HepG2 (cell line): ENCODE measurements around the gene ZNF865. TPM values are rescaled to one million over a fixed set of nuclear protein-coding genes. Genes with fewer than 3 reads are reported as not detected.
A peak's percentile ranks its signal among the peaks of the same experiment; 100 is the strongest.

Experiments used
- ATAC-seq: fragments of 200-7000 bp; cut with Tn5 transposase; 3 replicates; pipeline ENCODE4 v1.9.1; 2020; ENCODE audit warnings: mild to moderate bottlenecking, moderate library complexity
- BruUV-seq: library from RNA; stranded (reverse); fragments of 400-500 nt; replicated peaks from 2 replicates; lab custom pipeline; 2021; lab: Mats Ljungman, UMichigan
- CTCF ChIA-PET: fragments of 300-600 bp; formaldehyde crosslinking; extraction: SDS; loops from one replicate; lab custom pipeline; 2021; ENCODE audit warnings: low total read pairs, inconsistent platforms, low intra/inter-chr PET ratio; lab: Yijun Ruan, JAX
- POLR2A ChIA-PET: fragments of 350-600 bp; sonication (Branson Sonifier 250); formaldehyde crosslinking; loops from one replicate; lab custom pipeline; 2020; ENCODE audit warnings: antibody characterized with exemption, inconsistent platforms; lab: Yijun Ruan, JAX
- DNase-seq: peaks from one replicate; pipeline ENCODE4 v3.0.0-alpha.2; 2015; ENCODE audit warnings: low spot score
- FAIRE-seq: peaks from 3 replicates; lab custom pipeline; 2011; peaks lifted over from hg19 to GRCh38; lab: Jason Lieb, UNC
- H2AFZ ChIP-seq: one replicate; pipeline ENCODE4 v1.6.1; 2011; ENCODE audit warnings: low read length, inconsistent platforms
- H3K27ac ChIP-seq: fragments of 300-600 bp; 3 replicates; pipeline ENCODE4 v1.8.0; 2011; ENCODE audit warnings: mixed run types, mild to moderate bottlenecking, mixed read lengths, low read length, inconsistent platforms; ENCODE audit not compliant: insufficient read depth; ENCODE audit errors: extremely low read length
- H3K27me3 ChIP-seq, 2 experiments: fragments of 200-600 bp in 1 of 2; 2 replicates in 1 of 2; 3 replicates in 1 of 2; pipeline versions ENCODE4 v1.6.0 to v1.8.0; 2011; ENCODE audit warnings: low read length in 2 of 2, mild to moderate bottlenecking in 2 of 2, moderate library complexity in 2 of 2, inconsistent platforms in 1 of 2; ENCODE audit not compliant: insufficient read depth in 2 of 2, control insufficient read depth in 1 of 2
- H3K36me3 ChIP-seq, 2 experiments: fragments of 200-600 bp in 1 of 2; replicated peaks in 1 of 2; 2 replicates in 1 of 2; 3 replicates in 1 of 2; pipeline versions ENCODE4 v1.5.1 to v1.8.0; 2011; ENCODE audit warnings: low read length in 2 of 2, inconsistent platforms in 1 of 2; ENCODE audit not compliant: insufficient read depth in 2 of 2, control insufficient read depth in 1 of 2
- H3K4me1 ChIP-seq: 2 replicates; pipeline ENCODE4 v1.5.1; 2012; ENCODE audit warnings: low read length, inconsistent platforms; ENCODE audit not compliant: insufficient read depth
- H3K4me2 ChIP-seq: 2 replicates; pipeline ENCODE4 v1.6.0; 2011; ENCODE audit warnings: low read depth, low read length, inconsistent platforms
- H3K4me3 ChIP-seq, 3 experiments: fragments of 200-600 bp in 1 of 3; sonication (generic), shearing (Covaris generic) in 1 of 3; replicated peaks in 1 of 3; 2 replicates each; pipeline ENCODE4 v1.5.1; 2011 to 2016; ENCODE audit warnings: low read length in 3 of 3, inconsistent platforms in 2 of 3, low read depth in 2 of 3, mild to moderate bottlenecking in 2 of 3, control low read depth in 1 of 3, mixed read lengths in 1 of 3; ENCODE audit not compliant: insufficient read depth in 1 of 3
- H3K79me2 ChIP-seq: one replicate; pipeline ENCODE4 v1.6.1; 2011; ENCODE audit warnings: low read length, inconsistent platforms; ENCODE audit not compliant: insufficient read depth
- H3K9ac ChIP-seq: 2 replicates; pipeline ENCODE4 v1.6.0; 2011; ENCODE audit warnings: mild to moderate bottlenecking, low read depth, low read length, inconsistent platforms; ENCODE audit not compliant: insufficient read depth
- H3K9me3 ChIP-seq: 2 replicates; pipeline ENCODE4 v1.5.1; 2012; ENCODE audit warnings: mild to moderate bottlenecking, low read length
- H4K20me1 ChIP-seq: 2 replicates; pipeline ENCODE4 v1.6.0; 2011; ENCODE audit warnings: inconsistent platforms, mild to moderate bottlenecking, low read length, moderate library complexity; ENCODE audit not compliant: insufficient read depth
- CHD2 ChIP-seq: IDR thresholded peaks from 2 replicates; pipeline ENCODE4 v1.6.1; 2011; ENCODE audit warnings: low read depth, low read length, improper control_type of control experiment
- CHD4 ChIP-seq: fragments of 200-600 bp; sonication (generic); IDR thresholded peaks from 2 replicates; pipeline ENCODE4 v1.7.0; 2017; ENCODE audit warnings: mild to moderate bottlenecking, low read length, borderline replicate concordance
- JDP2 ChIP-seq: sonication (generic); formaldehyde crosslinking; IDR thresholded peaks from 2 replicates; pipeline ENCODE4 v1.8.1; 2022; ENCODE audit warnings: missing genetic modification reagents, borderline replicate concordance
- KDM3A ChIP-seq: IDR thresholded peaks from 2 replicates; pipeline ENCODE4 v1.6.1; 2018; ENCODE audit warnings: low read depth, missing compliant biosample characterization
- KDM5A ChIP-seq: fragments of 200-600 bp; sonication (generic); IDR thresholded peaks from 2 replicates; pipeline ENCODE4 v1.7.0; 2018; ENCODE audit warnings: antibody characterized with exemption, mild to moderate bottlenecking, low read length, borderline replicate concordance
- NFKBIZ ChIP-seq: IDR thresholded peaks from 2 replicates; pipeline ENCODE4 v1.6.1; 2018; ENCODE audit warnings: missing genetic modification reagents, missing compliant biosample characterization
- POGZ ChIP-seq: sonication (generic); formaldehyde crosslinking; IDR thresholded peaks from 2 replicates; pipeline ENCODE4 v1.4.0; 2020; ENCODE audit warnings: mild to moderate bottlenecking, missing genetic modification reagents
- POLR2AphosphoS5 ChIP-seq: IDR thresholded peaks from 2 replicates; pipeline ENCODE4 v1.6.1; 2012; ENCODE audit warnings: low read depth, low read length
- RBFOX2 ChIP-seq: fragments of 200-400 bp; formaldehyde crosslinking; IDR thresholded peaks from 2 replicates; pipeline ENCODE4 v1.6.1; 2017; ENCODE audit warnings: low read depth, mild to moderate bottlenecking, low read length
- RCOR2 ChIP-seq: IDR thresholded peaks from 2 replicates; pipeline ENCODE4 v1.6.1; 2016; ENCODE audit warnings: missing biosample characterization, missing genetic modification reagents
- ZIK1 ChIP-seq: sonication (generic); formaldehyde crosslinking; IDR thresholded peaks from 2 replicates; pipeline ENCODE4 v1.5.0; 2020; ENCODE audit warnings: mild to moderate bottlenecking, low read depth, missing genetic modification reagents, borderline replicate concordance
- ZNF232 ChIP-seq: sonication (generic); formaldehyde crosslinking; IDR thresholded peaks from 2 replicates; pipeline ENCODE4 v1.4.0; 2020; ENCODE audit warnings: missing genetic modification reagents, borderline replicate concordance
- ZNF274 ChIP-seq: sonication (generic); formaldehyde crosslinking; IDR thresholded peaks from 2 replicates; pipeline ENCODE4 v1.5.1; 2020; ENCODE audit warnings: mild to moderate bottlenecking, missing genetic modification reagents
- ZNF432 ChIP-seq: sonication (generic); formaldehyde crosslinking; IDR thresholded peaks from 2 replicates; pipeline ENCODE4 v1.5.0; 2020; ENCODE audit warnings: missing genetic modification reagents, mild to moderate bottlenecking, borderline replicate concordance
- ZNF782 ChIP-seq: sonication (generic); formaldehyde crosslinking; IDR thresholded peaks from 2 replicates; pipeline ENCODE4 v1.4.0; 2020; ENCODE audit warnings: missing genetic modification reagents, mild to moderate bottlenecking, borderline replicate concordance
- ZSCAN25 ChIP-seq: sonication (generic); formaldehyde crosslinking; IDR thresholded peaks from 2 replicates; pipeline ENCODE4 v1.8.0; 2022; ENCODE audit warnings: mild to moderate bottlenecking, missing genetic modification reagents
- WGBS: methylation state at CpG from one replicate; pipeline ENCODE4 v1.1.6; 2017; ENCODE audit warnings: low lambda C conversion rate; 5-methylcytosine and 5-hydroxymethylcytosine counted together
- in situ Hi-C: cut with HindIII; loops from 2 replicates; pipeline ENCODE4 v1.10.0; 2017; ENCODE audit warnings: low pct_unique_long_range_greater_than_20kb; ENCODE audit not compliant: extremely low pct_ligation_motif_present
- intact Hi-C: fragments of 100-400 bp; cut with micrococcal nuclease; formaldehyde crosslinking; loops from one replicate; pipeline ENCODE4 v1.10.0; 2022; ENCODE audit not compliant: unreplicated experiment
- polyA plus RNA-seq, 8 experiments: library from polyadenylated mRNA; depleted of rRNA in 3 of 8; stranded (reverse) in 7 of 8; unstranded in 1 of 8; fragments of >200 nt; fragmentation: Illumina TruSeq in 4 of 8; extraction: Trizol in 4 of 8; gene quantifications; 2 replicates each; pipeline versions ENCODE4 v1.2.1 to v1.2.3, GENCODE V29; 2011 to 2016; ENCODE audit warnings: low read depth in 4 of 8, missing spikeins in 1 of 8, mixed read lengths in 1 of 8; ENCODE audit not compliant: insufficient read depth in 1 of 8
- total RNA-seq, 5 experiments: library from RNA; depleted of rRNA; stranded (reverse); fragments of >200 nt; fragmentation: Illumina TruSeq; extraction: Trizol; gene quantifications; 2 replicates each; pipeline ENCODE4 v1.2.3, GENCODE V29; 2016; ENCODE audit warnings: low read depth in 1 of 5
- TF ChIP-seq, protein P1 (sequence below): sonication (generic); formaldehyde crosslinking; IDR thresholded peaks from 2 replicates; pipeline ENCODE4 v1.4.0; 2020; ENCODE audit warnings: missing genetic modification reagents; ENCODE audit errors: not compliant biosample characterization
- TF ChIP-seq, protein P2 (sequence below): sonication (generic); formaldehyde crosslinking; conservative IDR thresholded peaks from 2 replicates; pipeline ENCODE4 v1.5.0; 2020; ENCODE audit warnings: missing genetic modification reagents
- TF ChIP-seq, protein P3 (sequence below): sonication (generic); formaldehyde crosslinking; IDR thresholded peaks from 2 replicates; pipeline ENCODE4 v1.4.0; 2020; ENCODE audit warnings: missing genetic modification reagents

The ZNF865 gene
- total and polyA plus RNA-seq, 2 of the 13 experiments (the other 11 are each of a cell fraction or from before 2014, with no cell fraction given) = 0.93 to 1.0 TPM

DNA sequence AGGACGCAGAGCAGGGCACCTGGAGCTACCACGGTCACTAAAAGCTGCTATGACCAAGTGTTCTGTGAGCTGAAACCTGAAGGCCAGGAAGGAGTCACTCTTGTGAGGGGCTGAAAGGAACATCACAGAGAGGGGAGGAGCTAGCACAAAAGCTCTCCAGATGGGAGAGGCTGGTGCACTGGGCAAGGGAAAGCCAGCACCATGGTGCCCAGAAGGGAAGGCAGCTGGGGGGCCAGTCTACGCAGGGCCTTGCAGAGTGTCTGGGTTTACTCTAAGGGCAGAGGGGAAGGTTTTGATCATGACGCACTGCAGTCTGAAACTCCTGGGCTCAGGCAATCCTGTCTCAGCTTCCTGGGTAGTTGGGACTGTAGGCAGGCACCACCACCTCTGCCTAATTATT, 31.3 kb downstream of the ZNF865 start (continued):
- TF ChIP-seq RCOR2 (no peak), ZNF274 (CRISPR knock-in tag) (no peak), POLR2AphosphoS5 (no peak), CHD2 (no peak), NFKBIZ (CRISPR knock-in tag) (no peak), JDP2 (CRISPR knock-in tag) (no peak)
- TF ChIP-seq, protein P1, sequence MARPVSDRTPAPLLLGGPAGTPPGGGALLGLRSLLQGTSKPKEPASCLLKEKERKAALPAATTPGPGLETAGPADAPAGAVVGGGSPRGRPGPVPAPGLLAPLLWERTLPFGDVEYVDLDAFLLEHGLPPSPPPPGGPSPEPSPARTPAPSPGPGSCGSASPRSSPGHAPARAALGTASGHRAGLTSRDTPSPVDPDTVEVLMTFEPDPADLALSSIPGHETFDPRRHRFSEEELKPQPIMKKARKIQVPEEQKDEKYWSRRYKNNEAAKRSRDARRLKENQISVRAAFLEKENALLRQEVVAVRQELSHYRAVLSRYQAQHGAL (CRISPR knock-in tag) = no peak
- TF ChIP-seq, all 625 proteins: peak for 0

DNA sequence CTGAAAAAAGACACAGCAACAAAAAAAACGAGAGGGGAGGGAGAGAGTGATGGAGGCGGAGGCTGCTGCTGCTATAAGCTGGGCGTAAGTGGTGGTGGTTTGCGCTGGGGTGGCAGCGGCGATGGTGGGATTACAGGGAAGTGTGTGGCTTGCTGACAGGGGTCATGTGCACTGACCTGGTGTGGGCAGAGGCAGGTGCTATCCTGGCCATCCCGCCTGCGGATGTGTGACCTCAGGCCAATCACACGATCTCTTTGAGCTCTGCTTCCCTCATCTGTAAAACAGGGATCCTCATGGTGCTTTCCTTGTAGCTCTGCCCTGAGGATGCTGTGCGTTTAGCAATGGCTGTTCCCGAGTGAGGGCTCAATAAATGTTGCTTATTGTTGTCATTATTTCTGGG, 32.1 kb downstream of the ZNF865 start:
- Histone ChIP-seq H3K79me2 (peaks cover 33% of the 10 kb centered on the region), H3K9ac (no peak overlapping the region), H3K36me3 (no peaks in the 10 kb centered on the region), H3K27ac (no peak overlapping the region), H3K4me1 (peaks cover 47% of the 10 kb centered on the region), H3K9me3 (no peaks in the 10 kb centered on the region), H3K4me2 (no peak overlapping the region; the same call in 1 of the 2 replicates), H4K20me1 (no peaks in the 10 kb centered on the region), H3K27me3 (no peaks in the 10 kb centered on the region; a peak in 1 of 5 replicates), H3K4me3 (no peak overlapping the region), H2AFZ (no peak overlapping the region)
- in situ Hi-C loops (no loop called here), intact Hi-C loops (loop anchor here (10.0 kb wide), 1 partner anchor 53 kb away; the partner anchor contains the start of gene ZNF579)
- ChIA-PET POLR2A (interaction anchor here (0.7 to 3.3 kb wide), 4 partner anchors 10 to 38 kb away, joined by 3 to 15 read pairs (median 8); partner anchors contain the start of genes FIZ1, U2AF2 and ZNF784), CTCF (no interaction called here)
- FAIRE-seq (no peak), ATAC-seq (no peak), DNase-seq (no peak)
- TF ChIP-seq ZSCAN25 (CRISPR knock-in tag) (no peak), POGZ (CRISPR knock-in tag) (no peak), ZNF432 (CRISPR knock-in tag) (no peak), CHD4 (no peak), KDM3A (CRISPR knock-in tag) (no peak), KDM5A (no peak), ZNF782 (CRISPR knock-in tag) (no peak), ZIK1 (CRISPR knock-in tag) (no peak), ZNF232 (no peak), RBFOX2 (0 out of 2 replicates have a peak, but pooled peaks have one; percentile 21)
- TF ChIP-seq, protein P2, sequence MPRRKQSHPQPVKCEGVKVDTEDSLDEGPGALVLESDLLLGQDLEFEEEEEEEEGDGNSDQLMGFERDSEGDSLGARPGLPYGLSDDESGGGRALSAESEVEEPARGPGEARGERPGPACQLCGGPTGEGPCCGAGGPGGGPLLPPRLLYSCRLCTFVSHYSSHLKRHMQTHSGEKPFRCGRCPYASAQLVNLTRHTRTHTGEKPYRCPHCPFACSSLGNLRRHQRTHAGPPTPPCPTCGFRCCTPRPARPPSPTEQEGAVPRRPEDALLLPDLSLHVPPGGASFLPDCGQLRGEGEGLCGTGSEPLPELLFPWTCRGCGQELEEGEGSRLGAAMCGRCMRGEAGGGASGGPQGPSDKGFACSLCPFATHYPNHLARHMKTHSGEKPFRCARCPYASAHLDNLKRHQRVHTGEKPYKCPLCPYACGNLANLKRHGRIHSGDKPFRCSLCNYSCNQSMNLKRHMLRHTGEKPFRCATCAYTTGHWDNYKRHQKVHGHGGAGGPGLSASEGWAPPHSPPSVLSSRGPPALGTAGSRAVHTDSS (CRISPR knock-in tag) = no peak
- TF ChIP-seq, protein P3, sequence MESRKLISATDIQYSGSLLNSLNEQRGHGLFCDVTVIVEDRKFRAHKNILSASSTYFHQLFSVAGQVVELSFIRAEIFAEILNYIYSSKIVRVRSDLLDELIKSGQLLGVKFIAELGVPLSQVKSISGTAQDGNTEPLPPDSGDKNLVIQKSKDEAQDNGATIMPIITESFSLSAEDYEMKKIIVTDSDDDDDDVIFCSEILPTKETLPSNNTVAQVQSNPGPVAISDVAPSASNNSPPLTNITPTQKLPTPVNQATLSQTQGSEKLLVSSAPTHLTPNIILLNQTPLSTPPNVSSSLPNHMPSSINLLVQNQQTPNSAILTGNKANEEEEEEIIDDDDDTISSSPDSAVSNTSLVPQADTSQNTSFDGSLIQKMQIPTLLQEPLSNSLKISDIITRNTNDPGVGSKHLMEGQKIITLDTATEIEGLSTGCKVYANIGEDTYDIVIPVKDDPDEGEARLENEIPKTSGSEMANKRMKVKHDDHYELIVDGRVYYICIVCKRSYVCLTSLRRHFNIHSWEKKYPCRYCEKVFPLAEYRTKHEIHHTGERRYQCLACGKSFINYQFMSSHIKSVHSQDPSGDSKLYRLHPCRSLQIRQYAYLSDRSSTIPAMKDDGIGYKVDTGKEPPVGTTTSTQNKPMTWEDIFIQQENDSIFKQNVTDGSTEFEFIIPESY (CRISPR knock-in tag) = peak; percentile 55; the same call in 1 of the 2 replicates
- no TSS peak for BruUV-seq
- WGBS = 76% methylated on average over 8 of the region's 11 CpGs
